ENCODE measurements around the gene RPH3AL.
A peak's percentile ranks its signal among the peaks of the same experiment; 100 is the strongest.
"Not testable (repeated sequence)": the region's sequence is repeated elsewhere in the genome, so short reads cannot be mapped to it uniquely, and the experiment has no call there.

Gene RPH3AL

DNA sequence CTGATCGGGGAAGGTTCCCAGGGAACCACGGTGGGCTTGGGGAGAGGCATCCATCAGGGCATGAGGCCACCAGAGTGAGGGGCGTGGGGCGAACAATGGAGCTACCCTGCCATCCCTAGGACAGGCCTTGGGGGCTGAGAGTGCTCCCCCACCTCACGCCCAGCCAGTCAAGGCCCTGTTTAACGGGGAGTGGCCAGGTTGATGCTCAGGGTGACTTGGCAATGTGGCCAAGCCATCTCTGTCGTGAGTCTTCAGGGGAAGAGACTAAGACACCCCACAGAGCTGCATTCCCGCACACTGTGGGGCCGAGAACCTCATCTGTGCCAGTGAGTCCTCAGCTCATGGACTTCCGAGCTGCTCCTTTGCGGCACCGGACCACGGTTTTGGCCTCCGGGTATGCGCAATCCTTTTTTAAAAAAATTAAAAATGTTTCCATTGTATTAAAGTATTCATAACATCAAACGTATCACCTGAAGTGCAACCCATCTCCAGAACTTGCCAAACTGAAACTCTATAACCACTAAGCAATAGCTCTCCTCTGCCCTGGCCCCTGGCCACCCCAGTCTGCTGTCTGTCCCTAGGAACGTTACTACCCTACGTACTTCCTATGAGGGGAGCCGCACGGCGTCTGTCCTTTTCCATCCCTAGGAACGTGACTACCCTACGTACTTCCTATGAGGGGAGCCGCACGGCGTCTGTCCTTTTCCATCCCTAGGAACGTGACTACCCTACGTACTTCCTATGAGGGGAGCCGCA, 99.3 kb downstream of the RPH3AL start:
- DNase-seq, result peak; percentile 17

DNA sequence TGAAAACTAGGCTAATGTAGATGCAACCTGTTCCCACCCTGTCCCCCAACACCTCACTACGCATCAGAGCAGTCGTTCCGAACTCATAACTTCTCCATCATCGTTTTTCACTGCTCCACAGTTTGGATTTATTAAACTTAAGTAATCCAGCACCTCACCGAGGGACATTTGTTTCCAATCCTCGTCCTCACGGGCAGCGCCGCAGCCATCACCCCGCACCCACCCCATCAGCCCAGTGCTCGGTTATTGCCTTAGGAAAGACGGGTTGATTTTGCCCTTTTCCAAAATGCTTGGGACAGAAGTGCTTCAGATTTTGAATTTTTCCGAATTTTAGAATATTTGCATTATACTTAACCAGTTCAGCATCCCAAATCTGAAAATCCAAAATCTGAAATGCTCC, 100.2 kb downstream of the RPH3AL start:
- no peak for DNase-seq

GRCh38 chr17:251531-251930, 101.1 kb downstream of the RPH3AL start:
- peak; percentile 18 for DNase-seq

- DNase-seq, result peak; percentile 14
These were observed 101.9 kb downstream of the RPH3AL start for GRCh38 chr17:250487-251300.

DNA sequence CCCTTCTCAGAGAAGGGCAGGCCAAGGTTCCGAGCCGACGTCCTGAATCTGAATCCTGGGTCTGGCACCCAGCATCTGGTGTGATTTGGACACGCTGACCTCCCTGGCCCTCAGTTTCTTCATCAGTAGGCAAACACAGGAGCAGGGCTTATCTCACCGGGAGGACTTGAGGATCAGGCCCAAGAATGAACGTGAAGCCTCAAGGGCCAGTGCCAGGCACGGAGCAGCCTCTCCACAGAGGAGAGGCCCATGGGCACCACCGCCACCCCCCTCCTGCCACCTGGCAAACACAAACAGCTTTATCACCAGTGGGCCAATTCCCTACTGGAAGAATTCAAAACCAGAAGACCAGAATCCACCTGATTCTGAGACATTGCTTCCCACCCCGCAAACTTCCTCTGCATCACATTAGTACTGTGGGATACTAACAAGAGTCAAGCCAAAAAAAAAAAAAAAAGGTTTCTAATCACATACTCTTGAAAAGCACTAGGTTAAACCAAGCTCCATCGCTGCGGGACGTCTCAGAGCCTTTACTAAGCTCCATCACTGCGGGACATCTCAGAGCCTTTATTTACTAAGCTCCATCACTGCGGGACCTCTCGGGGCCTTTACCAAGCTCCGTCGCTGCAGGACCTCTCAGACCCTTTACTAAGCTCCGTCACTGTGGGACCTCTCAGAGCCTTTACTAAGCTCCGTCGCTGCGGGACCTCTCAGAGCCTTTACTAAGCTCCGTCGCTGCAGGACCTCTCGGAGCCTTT, 103.2 kb downstream of the RPH3AL start:
- DNase-seq, result peak; percentile 21

- DNase-seq, result peak; percentile 12
These were observed 104.0 kb downstream of the RPH3AL start for GRCh38 chr17:248337-249235.

DNA sequence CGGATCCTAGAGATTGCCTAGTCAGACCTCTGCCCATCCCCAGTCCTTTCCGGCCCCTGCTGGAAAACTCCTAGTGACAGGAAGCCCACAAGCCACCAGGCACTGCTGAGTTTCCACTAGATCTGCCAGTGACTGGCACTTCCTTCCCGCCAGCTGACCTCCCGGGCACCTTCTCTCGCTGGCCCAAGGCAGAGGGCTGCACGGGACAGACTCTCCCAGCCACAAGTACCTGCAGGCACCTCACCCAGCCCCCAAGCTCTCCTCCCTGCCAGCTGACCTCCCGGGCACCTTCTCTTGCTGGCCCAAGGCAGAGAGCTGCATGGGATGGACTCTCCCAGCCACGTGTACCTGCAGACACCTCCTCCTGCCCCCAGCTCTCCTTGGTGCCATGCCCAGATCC, 104.8 kb downstream of the RPH3AL start:
- peak; percentile 25 for DNase-seq

- peak; percentile 22 for DNase-seq
These were observed 105.7 kb downstream of the RPH3AL start for GRCh38 chr17:246851-247421.

GRCh38 chr17:246226-246625, 106.4 kb downstream of the RPH3AL start:
- peak; percentile 3 for DNase-seq

DNA sequence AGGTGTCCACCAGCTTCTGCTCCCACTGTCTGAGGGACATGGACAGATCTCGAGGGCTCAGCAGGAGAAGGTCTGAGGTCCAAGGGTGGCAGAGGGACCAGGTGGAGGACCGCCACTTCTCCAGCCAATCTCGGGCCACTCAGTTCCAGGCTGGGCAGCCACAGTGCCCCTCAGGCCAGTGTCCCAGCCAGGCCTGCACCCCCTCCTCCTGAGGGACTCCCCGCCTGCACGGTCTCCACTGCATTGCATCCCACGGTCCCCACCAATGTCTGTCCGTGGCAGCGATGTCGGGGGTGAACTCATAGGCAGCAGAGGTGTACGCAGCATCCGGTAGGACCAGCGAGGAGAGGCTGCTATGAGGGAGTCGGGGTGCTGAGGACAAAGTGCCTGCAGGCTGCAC, 107.0 kb downstream of the RPH3AL start:
- peak; percentile 11 for DNase-seq

GRCh38 chr17:245020-245419, 107.6 kb downstream of the RPH3AL start:
- no peak for DNase-seq

DNA sequence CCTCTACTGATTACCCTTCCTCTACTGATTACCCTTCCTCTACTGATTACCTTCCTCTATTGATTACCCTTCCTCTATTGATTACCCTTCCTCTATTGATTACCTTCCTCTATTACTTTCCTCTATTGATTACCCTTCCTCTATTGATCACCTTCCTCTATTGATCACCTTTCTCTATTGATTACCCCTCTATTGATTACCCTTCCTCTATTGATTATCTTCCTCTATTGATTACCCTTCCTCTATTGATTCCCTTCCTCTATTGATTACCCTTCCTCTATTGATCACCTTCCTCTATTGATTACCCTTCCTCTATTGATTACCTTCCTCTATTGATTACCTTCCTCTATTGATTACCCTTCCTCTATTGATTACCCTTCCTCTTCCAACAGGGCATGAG, 108.7 kb downstream of the RPH3AL start:
- DNase-seq, result not testable (repeated sequence)

GRCh38 chr17:238964-239259, 113.7 kb downstream of the RPH3AL start:
- DNase-seq, result peak; percentile 13

GRCh38 chr17:238071-238963, 114.3 kb downstream of the RPH3AL start:
- peak; percentile 5 for DNase-seq

DNA sequence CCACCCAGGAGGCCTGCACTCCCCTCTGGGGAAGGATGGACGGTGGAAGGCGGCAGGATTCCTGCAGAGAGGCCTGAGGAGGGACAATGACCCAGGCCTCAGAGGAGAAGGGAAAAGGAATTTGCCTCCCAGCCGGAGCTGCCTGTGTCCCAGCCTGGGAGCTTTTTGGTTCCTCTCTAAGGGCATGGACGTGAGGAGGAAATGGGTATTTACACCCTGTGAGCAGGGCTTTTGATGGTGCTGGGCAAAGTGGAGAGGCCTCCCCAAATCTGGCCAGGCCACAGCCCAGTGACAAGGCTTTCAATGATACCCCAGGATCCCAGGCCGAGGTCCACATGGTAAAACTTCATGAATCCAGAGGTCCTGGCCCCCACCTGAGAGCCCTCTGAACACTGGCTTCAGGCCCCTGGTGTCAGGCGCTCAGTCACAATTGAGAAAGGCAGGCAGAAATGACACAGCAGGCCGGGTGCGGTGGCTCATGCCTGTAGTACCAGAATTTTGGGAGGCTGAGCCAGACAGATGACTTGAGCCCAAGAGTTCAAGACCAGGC, 115.1 kb downstream of the RPH3AL start:
- peak; percentile 11 for DNase-seq

GRCh38 chr17:236641-237405, 115.8 kb downstream of the RPH3AL start:
- peak; percentile 20 for DNase-seq

GRCh38 chr17:235831-236640, 116.6 kb downstream of the RPH3AL start:
- peak; percentile 15 for DNase-seq

GRCh38 chr17:234994-235830, 117.4 kb downstream of the RPH3AL start:
- peak; percentile 6 for DNase-seq
